ENCODE data around the gene HPS5. TPM values are rescaled to one million over a fixed set of nuclear protein-coding genes. Genes with fewer than 3 reads are reported as not detected.
A peak's percentile ranks its signal among the peaks of the same experiment; 100 is the strongest.

HPS5 gene
- total RNA-seq, 2 donors from 2014 or later = 21.4 TPM

DNA sequence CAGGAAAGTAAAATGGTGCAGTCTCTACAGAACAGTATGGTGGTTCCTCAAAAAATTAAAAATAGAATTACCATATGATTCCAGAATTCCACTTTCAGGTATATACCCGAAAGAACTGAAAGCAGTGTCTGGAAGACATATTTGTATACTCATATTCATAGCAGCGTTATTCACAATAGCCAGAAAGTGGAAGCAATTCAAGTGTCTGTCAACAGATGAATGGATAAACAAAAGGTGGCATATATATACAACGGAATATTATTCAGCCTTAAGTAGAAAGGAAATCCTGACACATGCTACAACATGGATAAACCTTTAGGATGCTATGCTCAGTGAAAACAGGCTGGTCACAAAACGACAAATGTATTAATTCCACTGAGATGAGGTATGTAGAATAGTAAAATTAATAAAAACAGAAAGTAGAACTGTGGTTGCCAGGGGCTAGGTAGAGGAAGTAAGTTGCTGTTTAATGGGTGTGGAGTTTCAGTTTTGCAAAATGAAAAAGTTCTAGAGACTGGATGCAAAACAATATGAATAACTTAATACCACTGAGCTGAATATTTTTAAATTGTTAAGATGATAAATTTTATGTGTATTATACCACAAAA is 41.4 kb downstream of the HPS5 start:
- Histone ChIP-seq H3K36me3 (ENCODE audit: control insufficient read depth, insufficient read depth, low read length) (peaks cover 78% of the 10 kb centered on the region), H3K27me3 (ENCODE audit: control insufficient read depth, insufficient read depth, low read length, poor library complexity, severe bottlenecking) (no peaks in the 10 kb centered on the region), H3K4me1 (ENCODE audit: control insufficient read depth, insufficient read depth, low read length) (no peaks in the 10 kb centered on the region), H3K9ac (ENCODE audit: extremely low read depth, low read length, poor library complexity, severe bottlenecking) (no peak overlapping the region), H3K9me3 (ENCODE audit: control insufficient read depth, low read length) (no peaks in the 10 kb centered on the region), H3K27ac (ENCODE audit: low read depth, low read length) (no peak overlapping the region), H3K4me3 (ENCODE audit: low read length) (no peak overlapping the region)
- H3K27ac Mint-ChIP-seq = no peak overlapping the region
- DNase-seq = no peak
- H3K4me3 Mint-ChIP-seq = no peak overlapping the region
- peaks cover 67% of the 10 kb centered on the region for H3K36me3 Mint-ChIP-seq (ENCODE audit: low read depth)
- WGBS, 2 experiments (ENCODE audit: insufficient coverage in 1 of 2, insufficient read length in 1 of 2) = 96 to 100% methylated on average over 4 of the region's 4 CpGs
- H3K9me3 Mint-ChIP-seq = peaks cover 4% of the 10 kb centered on the region
- no peaks in the 10 kb centered on the region for H3K4me1 Mint-ChIP-seq
- H3K27me3 Mint-ChIP-seq (ENCODE audit: insufficient read depth) = no peaks in the 10 kb centered on the region
- TF ChIP-seq, protein P1, sequence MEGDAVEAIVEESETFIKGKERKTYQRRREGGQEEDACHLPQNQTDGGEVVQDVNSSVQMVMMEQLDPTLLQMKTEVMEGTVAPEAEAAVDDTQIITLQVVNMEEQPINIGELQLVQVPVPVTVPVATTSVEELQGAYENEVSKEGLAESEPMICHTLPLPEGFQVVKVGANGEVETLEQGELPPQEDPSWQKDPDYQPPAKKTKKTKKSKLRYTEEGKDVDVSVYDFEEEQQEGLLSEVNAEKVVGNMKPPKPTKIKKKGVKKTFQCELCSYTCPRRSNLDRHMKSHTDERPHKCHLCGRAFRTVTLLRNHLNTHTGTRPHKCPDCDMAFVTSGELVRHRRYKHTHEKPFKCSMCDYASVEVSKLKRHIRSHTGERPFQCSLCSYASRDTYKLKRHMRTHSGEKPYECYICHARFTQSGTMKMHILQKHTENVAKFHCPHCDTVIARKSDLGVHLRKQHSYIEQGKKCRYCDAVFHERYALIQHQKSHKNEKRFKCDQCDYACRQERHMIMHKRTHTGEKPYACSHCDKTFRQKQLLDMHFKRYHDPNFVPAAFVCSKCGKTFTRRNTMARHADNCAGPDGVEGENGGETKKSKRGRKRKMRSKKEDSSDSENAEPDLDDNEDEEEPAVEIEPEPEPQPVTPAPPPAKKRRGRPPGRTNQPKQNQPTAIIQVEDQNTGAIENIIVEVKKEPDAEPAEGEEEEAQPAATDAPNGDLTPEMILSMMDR (conservative IDR thresholded peaks at IDR 0.05) = no peak

- Mint-ChIP-seq H3K27ac (no peak overlapping the region), H3K27me3 (ENCODE audit: insufficient read depth) (no peaks in the 10 kb centered on the region), H3K4me1 (no peaks in the 10 kb centered on the region), H3K9me3 (peaks cover 10% of the 10 kb centered on the region), H3K36me3 (ENCODE audit: low read depth) (peaks cover 60% of the 10 kb centered on the region), H3K4me3 (no peak overlapping the region)
- 90 to 98% methylated on average over 2 to 3 of the region's 5 CpGs for WGBS, 2 experiments (ENCODE audit: insufficient coverage in 1 of 2, insufficient read length in 1 of 2)
- H3K4me1 ChIP-seq (ENCODE audit: control insufficient read depth, insufficient read depth, low read length) = no peaks in the 10 kb centered on the region
- no peak for DNase-seq
- H3K4me3 ChIP-seq (ENCODE audit: low read length) = no peak overlapping the region
- peaks cover 52% of the 10 kb centered on the region for H3K36me3 ChIP-seq (ENCODE audit: control insufficient read depth, insufficient read depth, low read length)
- no peak overlapping the region for H3K27ac ChIP-seq (ENCODE audit: low read depth, low read length)
- TF ChIP-seq, protein P1 (conservative IDR thresholded peaks at IDR 0.05) = no peak
- no peaks in the 10 kb centered on the region for H3K27me3 ChIP-seq (ENCODE audit: control insufficient read depth, insufficient read depth, low read length, poor library complexity, severe bottlenecking)
- no peaks in the 10 kb centered on the region for H3K9me3 ChIP-seq (ENCODE audit: control insufficient read depth, low read length)
- no peak overlapping the region for H3K9ac ChIP-seq (ENCODE audit: extremely low read depth, low read length, poor library complexity, severe bottlenecking)
Observed at GRCh38 chr11:18277565-18278271, 44.2 kb downstream of the HPS5 start.

- 76 to 84% methylated on average over 4 of the region's 4 CpGs for WGBS, 2 experiments (ENCODE audit: insufficient coverage in 1 of 2, insufficient read length in 1 of 2)
- Mint-ChIP-seq H3K4me3 (no peak overlapping the region), H3K27me3 (ENCODE audit: insufficient read depth) (peaks cover 3% of the 10 kb centered on the region), H3K4me1 (peaks cover 30% of the 10 kb centered on the region), H3K9me3 (peaks cover 7% of the 10 kb centered on the region), H3K27ac (no peak overlapping the region), H3K36me3 (ENCODE audit: low read depth) (peaks cover 11% of the 10 kb centered on the region)
- Histone ChIP-seq H3K9ac (ENCODE audit: extremely low read depth, low read length, poor library complexity, severe bottlenecking) (no peak overlapping the region), H3K4me1 (ENCODE audit: control insufficient read depth, insufficient read depth, low read length) (peaks cover 11% of the 10 kb centered on the region), H3K9me3 (ENCODE audit: control insufficient read depth, low read length) (no peaks in the 10 kb centered on the region), H3K27me3 (ENCODE audit: control insufficient read depth, insufficient read depth, low read length, poor library complexity, severe bottlenecking) (no peaks in the 10 kb centered on the region), H3K27ac (ENCODE audit: low read depth, low read length) (no peak overlapping the region), H3K36me3 (ENCODE audit: control insufficient read depth, insufficient read depth, low read length) (no peaks in the 10 kb centered on the region), H3K4me3 (ENCODE audit: low read length) (peak overlapping the region; percentile 22)
- TF ChIP-seq, protein P1 (conservative IDR thresholded peaks at IDR 0.05) = no peak
- no peak for DNase-seq
Observed at GRCh38 chr11:18271206-18271605, 50.7 kb downstream of the HPS5 start.

Data from endodermal cell (in vitro differentiated cells).